HG02943 (cell line): ENCODE data around the gene OR6P1.

Experiments used
- ATAC-seq: cut with Tn5 transposase; IDR thresholded peaks from one replicate; pipeline ENCODE4 v1.9.1; 2021; ENCODE audit warnings: mild to moderate bottlenecking, low read depth, moderate library complexity; ENCODE audit not compliant: unreplicated experiment

OR6P1 gene

DNA sequence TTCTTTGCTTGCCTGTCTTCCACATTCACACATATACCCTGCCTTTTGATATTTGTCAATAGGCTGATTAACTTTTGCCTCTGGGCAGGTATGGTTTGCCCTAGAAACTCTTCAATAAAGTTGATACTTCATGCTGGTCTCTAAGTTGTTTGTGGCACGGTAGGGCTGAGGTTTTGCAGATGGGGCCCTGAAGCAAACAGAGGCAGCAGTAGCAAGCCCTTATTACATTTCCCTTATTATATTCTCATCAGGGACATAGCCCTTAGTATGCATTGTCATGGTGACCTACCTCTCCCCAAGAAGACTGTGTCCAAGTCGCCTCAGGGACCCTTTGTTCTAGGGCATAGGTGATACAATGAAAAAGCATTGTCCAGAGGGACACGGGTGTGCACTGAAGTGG lies at the start of gene OR6P1:
OR6P1 (minus strand) TSS at position 101 of the 400 bp plus-strand sequence. CDS start 6,976 bp downstream, outside the sequence.
- no peak for ATAC-seq

GRCh38 chr1:158613764-158614163 lies 43.4 kb upstream of the OR6P1 start:
- ATAC-seq: no peak

DNA sequence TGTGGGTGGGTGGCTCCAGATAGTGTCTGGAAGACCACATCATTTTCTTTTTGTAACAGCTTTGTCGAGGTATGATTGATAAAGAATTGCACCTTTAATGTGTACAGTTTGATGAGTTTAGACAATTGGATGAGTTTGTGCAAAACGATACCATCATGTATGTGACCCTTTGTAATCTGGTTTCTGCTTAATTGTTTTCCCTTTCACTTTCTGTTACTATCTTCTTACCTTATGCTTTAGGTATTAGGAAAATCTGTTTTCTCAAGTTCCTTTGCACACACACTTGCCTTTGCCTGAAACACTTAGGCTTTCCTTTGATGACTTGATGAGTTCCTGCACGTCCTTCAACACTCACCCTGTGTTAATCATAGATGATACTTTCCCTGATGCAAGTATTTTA lies 41.5 kb upstream of the OR6P1 start:
- ATAC-seq: no peak

DNA sequence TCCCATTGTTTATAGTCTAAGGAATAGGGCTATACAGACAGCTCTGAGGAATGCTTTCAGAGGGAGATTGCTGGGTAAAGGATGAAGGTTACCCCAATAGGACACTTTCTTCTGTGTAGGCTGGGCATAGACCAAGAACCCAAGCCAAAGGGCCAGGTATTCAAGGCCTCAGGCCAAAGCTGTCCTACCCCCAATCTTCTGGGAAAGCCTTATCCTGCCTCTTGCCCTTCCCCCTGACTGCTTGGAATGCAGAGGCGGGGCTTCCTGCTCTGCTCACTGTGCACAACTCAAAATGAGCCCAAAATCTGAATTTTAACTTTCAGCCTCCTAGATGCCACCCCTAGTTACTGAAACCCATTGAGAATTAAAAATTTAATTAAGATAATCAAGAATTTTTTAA lies 36.9 kb upstream of the OR6P1 start:
- no peak for ATAC-seq

DNA sequence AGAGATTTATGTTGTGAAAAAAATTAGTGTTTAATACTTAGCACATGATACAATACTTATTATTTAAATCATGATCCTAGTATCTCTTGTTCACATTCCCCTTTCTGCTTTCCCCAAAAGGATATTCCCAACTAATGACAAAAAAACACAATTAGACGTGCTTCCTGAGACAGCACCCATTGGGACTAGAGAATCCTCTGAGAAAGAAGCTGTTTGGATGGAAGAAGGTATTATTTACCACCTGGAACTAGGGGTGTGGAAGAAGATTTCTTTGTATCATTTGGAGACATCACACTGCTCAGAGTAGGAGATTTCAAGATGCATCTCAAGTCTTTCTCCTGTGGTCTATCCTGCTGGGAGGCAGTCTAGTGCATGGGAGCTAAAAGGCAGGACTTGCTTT lies 34.6 kb upstream of the OR6P1 start, which contains the start of gene OR10Z1:
OR10Z1 (plus strand) TSS at position 301 of the 400 bp plus-strand sequence. CDS start 1,171 bp downstream, outside the sequence.
- ATAC-seq: no peak

GRCh38 chr1:158600735-158601134 lies 30.4 kb upstream of the OR6P1 start:
- no peak for ATAC-seq

- ATAC-seq: no peak
Observed at GRCh38 chr1:158586942-158587341, 16.6 kb upstream of the OR6P1 start.

DNA sequence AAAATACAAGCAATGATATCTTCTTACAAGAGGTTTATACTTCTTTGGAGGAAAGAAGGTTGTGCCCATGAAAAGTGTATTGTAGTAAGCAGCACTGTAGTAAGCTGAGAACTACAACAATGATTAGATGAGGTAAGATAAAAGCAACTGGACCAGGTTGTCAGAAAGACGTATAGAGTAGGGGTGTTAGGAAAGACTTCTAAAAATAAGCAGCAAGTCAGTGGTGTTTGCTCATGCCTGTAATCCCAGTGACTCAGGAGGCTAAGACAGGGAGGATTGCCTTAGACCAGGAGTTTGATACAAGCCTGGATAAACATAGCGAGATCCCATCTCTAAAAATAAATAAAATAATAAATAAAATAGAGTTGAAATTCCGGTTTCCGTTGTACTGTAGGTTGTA lies 13.6 kb upstream of the OR6P1 start:
- no peak for ATAC-seq

- no peak for ATAC-seq
Observed at GRCh38 chr1:158579733-158580132, 9.4 kb upstream of the OR6P1 start, which contains the start of gene OR10X1. TSS of gene OR10X1 (minus strand) at chr1:158579899. CDS start at chr1:158579899, 0 bp downstream.

DNA sequence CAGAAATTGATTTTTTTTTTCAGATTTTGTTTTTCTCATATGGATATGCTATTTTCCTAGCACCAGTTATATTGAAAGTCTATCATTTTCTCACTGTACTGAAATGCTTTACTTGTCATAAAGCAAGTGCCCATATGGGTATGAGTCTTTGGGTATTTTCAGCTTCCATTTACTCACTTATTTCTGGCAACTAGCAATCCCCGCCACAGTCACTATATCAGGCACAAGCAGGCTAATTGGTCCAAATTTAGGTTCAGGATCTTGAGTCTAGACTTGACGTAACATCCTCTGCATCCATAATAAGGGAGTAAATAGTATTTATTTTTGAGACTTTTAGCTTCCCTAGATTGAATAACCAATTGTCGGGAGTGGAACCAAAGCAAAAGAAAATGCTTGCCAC lies 7.2 kb upstream of the OR6P1 start:
- ATAC-seq: no peak

DNA sequence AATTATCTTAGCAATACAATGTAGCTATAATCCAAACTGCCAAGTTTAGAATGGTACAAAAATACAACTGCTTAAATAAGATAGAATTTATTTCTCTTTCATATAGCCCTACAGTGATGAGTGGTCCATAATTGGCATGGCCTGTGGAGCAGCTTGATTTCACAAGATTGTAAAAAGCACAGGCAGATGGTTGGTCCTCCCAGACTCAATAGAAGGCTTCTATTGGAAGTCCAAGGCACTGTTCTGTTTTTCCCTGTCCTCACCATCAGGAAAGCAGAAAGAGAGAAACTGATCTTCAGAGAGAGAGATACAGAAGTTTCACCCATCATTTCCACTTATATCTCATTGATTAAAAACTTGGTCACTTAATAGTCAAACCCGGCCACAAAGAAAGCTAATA lies 1.8 kb upstream of the OR6P1 start:
- ATAC-seq: no peak

DNA sequence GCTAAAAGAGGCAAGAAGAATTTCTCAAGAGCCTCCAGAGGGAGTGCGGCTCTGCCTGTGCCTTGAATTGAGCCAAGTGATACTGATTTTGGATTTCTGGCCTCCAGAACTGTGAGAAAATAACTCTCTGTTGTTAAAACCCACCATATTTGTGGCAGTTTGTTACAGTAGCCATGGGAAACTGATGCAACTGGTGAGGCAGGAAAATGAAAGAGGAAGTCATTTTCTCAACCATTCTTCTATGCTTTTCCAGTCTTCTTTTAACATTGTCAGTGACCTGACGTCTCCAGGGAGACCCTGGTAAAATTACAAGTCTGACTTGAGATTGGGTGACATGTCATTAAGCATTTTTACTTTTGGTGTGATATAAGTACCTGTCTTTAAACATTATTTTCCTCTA lies 5.8 kb downstream of the OR6P1 start:
- no peak for ATAC-seq

DNA sequence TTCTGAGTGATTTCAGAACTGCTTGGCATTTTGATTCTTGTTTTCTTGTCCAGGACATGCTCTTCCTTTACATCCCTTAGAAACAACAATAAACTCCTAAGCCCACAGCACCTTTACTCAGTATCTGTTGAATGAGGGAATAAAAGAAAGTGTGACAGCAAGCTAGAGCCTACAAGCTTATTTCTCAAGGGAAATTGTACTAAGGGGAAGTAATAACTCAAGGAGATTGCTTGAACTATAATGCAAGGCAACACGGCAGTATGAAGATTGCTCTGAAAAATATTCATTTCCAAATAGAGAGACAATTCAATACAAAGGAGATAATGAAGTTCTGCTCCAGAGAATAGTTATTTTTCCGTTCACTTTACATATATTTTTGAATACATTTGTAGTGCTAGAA lies 6.5 kb downstream of the OR6P1 start:
- ATAC-seq: no peak

DNA sequence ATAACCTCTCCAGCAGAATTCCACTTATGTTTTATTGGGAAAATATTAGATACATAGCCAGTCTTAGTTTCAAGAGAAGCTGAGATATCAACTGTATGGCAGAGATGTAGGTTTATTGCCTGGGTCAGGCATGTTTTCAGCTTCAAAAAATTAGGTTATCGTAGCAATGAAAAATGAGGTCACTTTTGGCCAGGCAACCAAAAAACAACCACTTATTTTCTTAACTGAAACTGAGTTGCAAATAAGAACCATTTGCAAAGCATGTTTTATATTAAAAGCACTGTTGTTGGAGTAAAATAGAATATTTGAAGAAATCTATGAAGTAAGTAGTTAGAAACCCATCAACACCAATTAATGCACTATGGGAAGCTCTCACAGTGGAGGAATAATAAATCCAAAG lies 10.7 kb downstream of the OR6P1 start:
- ATAC-seq: no peak

DNA sequence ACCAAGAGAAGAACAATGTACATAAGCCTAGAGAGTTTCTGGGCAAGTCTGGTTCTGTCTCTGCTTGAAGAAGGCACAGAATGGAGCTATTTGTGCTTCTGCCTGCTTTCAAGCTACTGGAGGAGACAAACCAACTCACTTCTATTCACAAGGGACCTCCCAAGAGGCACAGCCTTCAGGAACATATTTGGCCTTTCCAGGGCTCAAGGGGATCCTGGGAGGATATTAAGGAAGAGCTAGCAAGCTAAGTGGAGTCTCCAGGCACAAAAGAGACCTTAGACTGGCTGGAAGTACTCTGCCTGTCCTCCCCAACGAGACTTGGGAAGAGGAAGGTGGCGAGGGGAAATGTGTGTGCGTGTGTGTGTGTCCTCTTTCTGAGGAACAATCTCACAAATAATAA lies 16.0 kb downstream of the OR6P1 start, which contains the start of gene OR6Y1:
OR6Y1 (minus strand) TSS at position 54 of the 400 bp plus-strand sequence. CDS start 6,300 bp downstream, outside the sequence.
- no peak for ATAC-seq

GRCh38 chr1:158552296-158552695 lies 18.1 kb downstream of the OR6P1 start:
- no peak for ATAC-seq

- no peak for ATAC-seq
Observed at GRCh38 chr1:158547533-158547932, 22.8 kb downstream of the OR6P1 start.

- ATAC-seq: no peak
Observed at GRCh38 chr1:158537609-158538008, 32.8 kb downstream of the OR6P1 start.

DNA sequence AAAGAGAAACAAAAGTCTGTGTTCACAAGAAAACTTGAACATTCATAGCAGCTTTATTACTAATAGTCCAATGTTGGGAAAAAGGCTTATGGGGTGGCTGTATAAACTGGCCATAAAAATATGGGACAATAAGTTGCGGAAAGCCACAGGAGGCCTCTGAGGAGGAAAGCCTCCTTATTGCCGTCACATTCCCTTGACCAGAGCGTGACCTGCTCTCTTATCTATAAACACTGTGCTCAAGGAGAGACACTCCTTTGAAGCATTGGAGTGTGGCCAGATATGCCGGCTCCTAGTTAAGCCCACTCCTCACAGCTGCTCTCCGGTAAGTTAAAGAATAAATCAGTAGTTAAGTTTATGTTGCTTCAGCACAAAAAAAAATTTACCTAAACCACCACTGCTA lies 35.9 kb downstream of the OR6P1 start:
- no peak for ATAC-seq

DNA sequence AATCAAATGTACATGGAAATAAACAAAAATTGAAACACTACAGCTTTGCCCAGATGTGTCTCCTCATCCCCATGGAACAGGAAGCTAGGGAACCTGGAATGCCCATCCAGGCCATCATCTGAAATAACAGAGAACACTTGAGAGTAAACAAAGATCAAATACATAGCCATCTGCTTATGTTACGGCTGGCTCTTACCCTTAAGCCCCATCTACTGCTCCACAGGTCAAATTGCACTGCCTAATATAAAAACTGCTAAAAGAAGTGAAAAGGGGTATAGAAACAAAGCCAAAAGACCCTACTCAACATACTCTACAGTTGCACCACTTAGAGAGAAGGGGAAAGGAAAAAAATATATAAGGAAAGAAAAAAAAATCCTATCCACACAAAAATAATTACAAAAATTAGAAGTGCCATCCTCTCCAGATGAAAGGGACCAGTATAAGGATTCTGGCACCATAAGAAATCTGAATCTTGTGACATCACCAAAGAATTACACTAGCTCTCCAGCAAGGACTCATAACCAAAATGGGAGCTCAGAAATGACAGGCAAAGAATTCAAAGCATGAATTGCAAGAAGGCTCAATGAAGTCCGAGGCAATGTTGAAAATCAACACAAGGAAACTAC lies 43.1 kb downstream of the OR6P1 start:
- no peak for ATAC-seq

DNA sequence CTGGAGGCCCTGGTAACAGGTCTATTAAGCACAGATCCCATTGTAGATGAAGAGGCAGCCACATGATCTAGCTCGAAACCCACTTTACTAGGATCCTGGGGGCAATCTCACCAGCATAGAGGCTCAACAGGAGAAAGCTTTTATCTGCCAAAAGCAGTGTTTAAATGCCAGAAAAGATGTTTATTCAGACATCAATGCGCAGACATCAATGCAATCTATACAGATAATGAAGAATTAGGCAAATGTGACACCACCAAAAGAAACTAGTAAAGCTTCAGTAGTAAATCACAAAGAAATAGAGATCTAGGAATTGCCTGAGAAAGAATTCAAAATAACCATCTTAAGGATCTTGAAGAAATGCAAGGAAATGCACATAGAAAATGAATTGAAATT lies 48.7 kb downstream of the OR6P1 start:
- ATAC-seq: no peak

GRCh38 chr1:158520955-158521665 lies 49.3 kb downstream of the OR6P1 start:
- no peak for ATAC-seq
